Measurements from ENCODE around the gene COL5A1. TPM values are rescaled to one million over a fixed set of nuclear protein-coding genes. Genes with fewer than 3 reads are reported as not detected.

COL5A1 gene
- total and polyA plus RNA-seq, 2 experiments from 2014 or later, result 2.5 to 13.1 TPM

GRCh38 chr9:134629586-134630392 lies 11.8 kb upstream of the COL5A1 start:
- DNase-seq (ENCODE audit: low spot score) (no peak), ATAC-seq (no peak)
- Mint-ChIP-seq H3K27me3 (ENCODE audit: insufficient read depth, low read depth, poor library complexity) (peaks cover 9% of the 10 kb centered on the region), H3K27ac (no peak overlapping the region), H3K4me1 (peaks cover 25% of the 10 kb centered on the region), H3K36me3 (ENCODE audit: low read depth) (no peaks in the 10 kb centered on the region; the same call in 2 of the 3 replicates), H3K9me3 (no peaks in the 10 kb centered on the region), H3K4me3 (no peak overlapping the region)
- H4K20me1 ChIP-seq (replicated peaks; ENCODE audit: insufficient read depth), result no peaks in the 10 kb centered on the region
- no peaks in the 10 kb centered on the region for H3K4me1 ChIP-seq (ENCODE audit: insufficient read depth)
- TF ChIP-seq ETS1 (IDR thresholded peaks at IDR 0.05) (no peak), CTCF (conservative IDR thresholded peaks at IDR 0.05; ENCODE audit: low read depth in 2 of 2) (no peak), ZNF114 (CRISPR knock-in tag; IDR thresholded peaks at IDR 0.05) (no peak), REST (IDR thresholded peaks at IDR 0.05; ENCODE audit: unreplicated experiment) (no peak), CREB1 (CRISPR knock-in tag; IDR thresholded peaks at IDR 0.05; ENCODE audit: low read depth) (no peak), JUNB (IDR thresholded peaks at IDR 0.05; ENCODE audit: unreplicated experiment) (no peak), STAT1 (IDR thresholded peaks at IDR 0.05; ENCODE audit: unreplicated experiment) (no peak), ZNF331 (CRISPR knock-in tag; IDR thresholded peaks at IDR 0.05; ENCODE audit: low read depth) (no peak), NANOG (IDR thresholded peaks at IDR 0.05; ENCODE audit: borderline replicate concordance) (no peak), EZH2 (IDR thresholded peaks at IDR 0.05; ENCODE audit: low read depth, unreplicated experiment) (no peak), ZNF462 (CRISPR knock-in tag; IDR thresholded peaks at IDR 0.05) (no peak), EZH2phosphoT487 (IDR thresholded peaks at IDR 0.05; ENCODE audit: unreplicated experiment) (no peak)
- H3F3A ChIP-seq (replicated peaks; ENCODE audit: low read depth), result no peaks in the 10 kb centered on the region
- no peak overlapping the region for H2AFZ ChIP-seq
- H3K9me2 ChIP-seq (ENCODE audit: insufficient read depth), result no peaks in the 10 kb centered on the region
- no peaks in the 10 kb centered on the region for H3K27me3 ChIP-seq (ENCODE audit: insufficient read depth)
- no peak overlapping the region for H3K27ac ChIP-seq (ENCODE audit: low read depth)
- H3K4me3 ChIP-seq, result no peak overlapping the region
- no peaks in the 10 kb centered on the region for H3K79me2 ChIP-seq (replicated peaks; ENCODE audit: insufficient read depth)
- H3K36me3 ChIP-seq (ENCODE audit: insufficient read depth), result no peaks in the 10 kb centered on the region
- no peak overlapping the region for H3K4me2 ChIP-seq

All from GM23338 (cell line).